AG10803 (cell line): ENCODE data around the gene TRMT6.

Source experiments
- DNase-seq: peaks from one replicate; pipeline ENCODE4 v3.0.0; 2010; ENCODE audit warnings: low read depth
- H3K4me3 ChIP-seq: 2 replicates; pipeline ENCODE4 v1.5.1; 2011; ENCODE audit warnings: mild to moderate bottlenecking, low read length, control low read depth
- CTCF ChIP-seq: conservative IDR thresholded peaks from 2 replicates; pipeline ENCODE4 v1.5.1; 2011; ENCODE audit warnings: mild to moderate bottlenecking, low read length, control low read depth, inconsistent platforms

TRMT6 gene

GRCh38 chr20:5987383-5987782 is 37.0 kb upstream of the TRMT6 start:
- TF ChIP-seq CTCF: no peak
- H3K4me3 ChIP-seq: no peak overlapping the region

GRCh38 chr20:5980720-5981538 is 30.6 kb upstream of the TRMT6 start:
- no peak overlapping the region for H3K4me3 ChIP-seq
- no peak for TF ChIP-seq CTCF
- DNase-seq: no peak

More at GRCh38 chr20:5987383-5987782, 37.0 kb upstream of the TRMT6 start:
- DNase-seq: no peak

- no peak overlapping the region for H3K4me3 ChIP-seq
- no peak for DNase-seq
- no peak for TF ChIP-seq CTCF
Observed at GRCh38 chr20:5979801-5980200, 29.5 kb upstream of the TRMT6 start.

- DNase-seq: no peak
Observed at GRCh38 chr20:5977975-5978374, 27.6 kb upstream of the TRMT6 start.

GRCh38 chr20:5977223-5977622 is 26.9 kb upstream of the TRMT6 start:
- no peak for DNase-seq
- no peak for TF ChIP-seq CTCF
- H3K4me3 ChIP-seq: no peak overlapping the region

More at GRCh38 chr20:5977975-5978374, 27.6 kb upstream of the TRMT6 start:
- no peak for TF ChIP-seq CTCF
- H3K4me3 ChIP-seq: no peak overlapping the region

GRCh38 chr20:5975778-5976177 is 25.4 kb upstream of the TRMT6 start:
- DNase-seq: no peak
- H3K4me3 ChIP-seq: no peak overlapping the region
- no peak for TF ChIP-seq CTCF

- no peak for TF ChIP-seq CTCF
- H3K4me3 ChIP-seq: no peak overlapping the region
- DNase-seq: peak; percentile 5
Observed at GRCh38 chr20:5974531-5974930, 24.2 kb upstream of the TRMT6 start.
